Midbrain (tissue), 1 donor: ENCODE measurements around the gene PRC1.
"Not testable (repeated sequence)": the region's sequence is repeated elsewhere in the genome, so short reads cannot be mapped to it uniquely, and the experiment has no call there.

ENCODE experiments used
- DNase-seq: peaks from one replicate; lab custom pipeline; 2025; lab: John Stamatoyannopoulos, UW

PRC1 gene

GRCh38 chr15:90934256-90934948, 59.9 kb downstream of the PRC1 start:
- peak; percentile 85 for DNase-seq

DNA sequence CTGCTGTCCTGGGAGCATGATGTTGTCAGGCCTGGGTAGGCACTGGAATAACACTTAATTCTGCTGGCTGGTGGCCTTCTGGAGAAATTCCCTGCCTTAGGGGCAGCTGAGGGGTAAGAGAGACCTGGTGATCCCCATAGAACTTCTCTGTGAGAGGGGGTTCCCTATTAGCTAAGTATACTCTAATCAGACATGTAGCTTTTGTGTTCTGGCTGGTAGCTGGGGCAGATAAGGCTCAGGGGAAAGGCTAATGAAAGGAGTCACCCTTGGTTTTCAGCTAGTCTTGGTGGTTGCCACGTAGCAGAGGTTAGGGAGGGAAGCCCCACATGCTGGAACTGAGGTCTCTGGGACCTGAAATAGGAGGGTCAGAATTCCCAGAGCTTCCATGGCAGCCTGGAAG, 61.0 kb downstream of the PRC1 start:
- DNase-seq: no peak

- no peak for DNase-seq
These were observed 61.7 kb downstream of the PRC1 start for GRCh38 chr15:90932660-90932991.

GRCh38 chr15:90931828-90932659, 62.3 kb downstream of the PRC1 start, which contains the start of gene HDDC3:
TSS of gene HDDC3 (minus strand) at chr15:90932549. CDS start at chr15:90932540, 9 bp downstream.
- peak; percentile 91 for DNase-seq

DNA sequence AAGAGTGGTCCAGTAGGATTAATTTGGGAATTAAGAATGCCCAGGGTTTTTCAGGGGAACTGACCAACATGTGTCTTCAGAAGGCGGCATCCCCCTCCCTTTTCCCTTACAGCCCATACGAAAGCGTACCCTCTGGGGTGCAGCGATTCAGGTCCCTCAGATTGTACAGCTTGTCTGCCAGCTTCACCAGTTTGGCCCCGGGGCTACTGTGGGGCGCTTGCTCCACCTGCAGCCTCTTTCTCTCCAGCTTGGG, 62.8 kb downstream of the PRC1 start:
- DNase-seq: peak; percentile 7

DNA sequence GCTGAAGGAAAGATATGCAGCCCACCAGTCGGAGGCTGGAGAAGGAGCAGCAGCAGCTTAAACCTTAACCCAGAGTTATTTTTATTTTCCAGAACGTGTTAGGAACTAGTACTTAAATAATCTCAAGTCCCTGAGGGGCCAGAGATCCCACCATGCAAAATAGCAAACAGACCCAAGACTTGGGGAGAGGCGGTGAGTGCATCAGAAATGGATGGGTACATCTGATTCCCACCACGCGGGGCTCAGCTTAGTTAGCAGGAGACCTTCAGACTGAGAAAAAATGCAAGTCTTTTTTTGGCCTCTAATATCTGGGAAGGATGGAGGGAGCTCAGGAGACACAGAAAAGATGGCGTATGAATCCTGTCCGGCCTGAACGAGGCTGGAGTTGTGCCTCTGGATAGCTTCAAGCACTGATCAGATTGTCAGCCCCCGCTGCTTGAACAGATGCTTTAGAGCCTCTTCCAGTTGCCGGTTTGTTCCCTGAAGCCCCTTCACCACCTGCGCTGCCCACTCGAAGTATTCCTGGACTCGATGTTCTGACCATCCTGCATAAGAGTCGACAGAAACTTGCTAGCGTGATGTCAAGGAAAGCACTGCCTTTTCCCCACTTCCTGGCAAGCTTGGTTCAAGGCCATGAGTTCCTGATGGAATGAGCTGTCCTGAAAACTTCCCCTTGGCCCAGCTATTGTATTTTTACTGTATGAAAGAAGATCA, 63.3 kb downstream of the PRC1 start:
- DNase-seq: no peak

DNA sequence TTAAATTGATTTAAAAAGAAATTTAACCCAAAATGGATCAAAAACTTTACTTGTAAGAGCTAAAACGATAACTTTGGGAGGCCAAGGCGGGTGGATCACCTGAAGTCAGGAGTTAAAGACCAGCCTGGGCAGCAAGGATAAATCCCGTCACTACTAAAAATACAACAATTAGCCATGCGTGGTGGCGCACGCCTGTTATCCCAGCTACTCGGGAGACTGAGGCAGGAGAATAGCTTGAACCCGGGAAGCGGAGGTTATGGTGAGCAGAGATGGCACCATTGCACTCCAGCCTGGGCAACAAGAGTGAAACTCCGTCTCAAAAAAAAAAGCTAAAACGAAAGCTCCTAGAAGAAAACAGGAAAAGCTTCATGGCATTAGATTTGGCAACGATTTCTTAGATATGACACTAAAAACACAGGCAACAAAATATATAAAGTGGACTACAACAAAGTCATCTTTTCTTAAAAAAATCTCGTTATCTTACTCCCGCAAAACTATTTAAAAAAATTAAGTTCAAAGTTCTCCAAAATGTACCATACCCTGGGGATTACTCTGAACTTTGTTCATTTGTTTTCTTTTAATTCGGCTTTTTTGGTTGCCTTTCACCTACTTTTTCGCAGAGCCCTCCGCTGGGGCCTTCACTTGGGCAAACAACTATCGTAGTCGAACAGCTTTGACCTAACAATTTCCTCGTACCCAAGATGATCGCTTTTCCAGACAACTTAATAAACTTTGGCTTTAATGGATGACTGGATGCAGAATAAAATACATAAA, 64.9 kb downstream of the PRC1 start:
- DNase-seq: no peak

DNA sequence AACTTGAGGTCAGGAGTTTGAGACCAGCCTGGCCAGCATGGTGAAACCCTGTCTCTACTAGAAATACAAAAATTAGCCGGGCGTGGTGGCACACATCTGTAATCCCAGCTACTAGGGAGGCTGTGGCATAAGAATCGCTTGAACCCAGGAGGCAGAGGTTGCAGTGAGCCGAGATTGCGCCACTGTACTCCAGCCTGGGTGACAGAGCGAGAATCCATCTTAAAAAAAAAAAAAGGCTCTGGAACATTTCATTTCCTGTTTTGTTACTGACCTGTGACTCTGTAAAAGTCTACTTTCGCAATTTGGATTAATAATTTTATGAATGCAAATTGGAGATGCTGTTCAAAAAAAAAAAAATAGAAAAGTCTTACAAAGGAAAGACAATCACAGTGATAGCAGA, 66.2 kb downstream of the PRC1 start:
- DNase-seq: not testable (repeated sequence)

DNA sequence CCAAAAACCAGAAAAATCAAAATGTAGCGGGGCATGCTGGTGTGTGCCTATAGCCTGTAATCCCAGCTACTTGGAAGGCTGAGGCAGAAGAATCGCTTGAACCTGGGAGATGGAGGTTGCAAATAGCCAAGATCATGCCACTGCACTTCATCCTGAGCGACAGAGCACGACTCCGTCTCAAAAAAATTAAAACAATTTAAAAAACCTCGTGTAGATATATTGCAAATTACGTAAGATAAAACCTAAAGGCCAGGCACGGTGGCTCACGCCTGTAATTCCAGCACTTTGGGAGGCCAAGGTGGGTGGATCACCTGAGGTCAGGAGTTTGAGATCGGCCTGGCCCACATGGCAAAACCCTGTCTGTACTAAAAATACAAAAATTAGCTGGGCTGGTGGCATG, 67.6 kb downstream of the PRC1 start:
- not testable (repeated sequence) for DNase-seq

- DNase-seq: no peak
These were observed 70.0 kb downstream of the PRC1 start for GRCh38 chr15:90924375-90924774.

- not testable (repeated sequence) for DNase-seq
These were observed 71.5 kb downstream of the PRC1 start for GRCh38 chr15:90922712-90923322.

DNA sequence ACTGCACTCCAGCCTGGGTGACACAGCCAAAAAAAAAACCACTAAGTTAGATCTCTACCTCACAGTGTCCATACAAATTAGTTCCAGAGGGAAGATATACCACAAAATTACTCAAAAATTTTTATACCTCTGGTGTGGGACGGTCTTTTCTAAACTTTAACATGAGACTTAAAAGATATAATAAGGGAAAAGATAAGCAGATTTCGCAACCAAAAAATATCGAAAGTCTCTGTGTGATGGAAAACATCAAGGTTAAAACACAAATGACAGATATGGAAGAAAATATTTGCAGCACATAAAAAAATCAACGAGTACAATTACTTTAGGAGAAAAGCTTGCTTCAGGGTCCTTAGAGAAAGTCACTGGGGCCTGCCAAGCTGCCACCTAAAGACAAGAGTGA, 72.4 kb downstream of the PRC1 start:
- no peak for DNase-seq

GRCh38 chr15:90918835-90919234, 75.5 kb downstream of the PRC1 start:
- DNase-seq: no peak

DNA sequence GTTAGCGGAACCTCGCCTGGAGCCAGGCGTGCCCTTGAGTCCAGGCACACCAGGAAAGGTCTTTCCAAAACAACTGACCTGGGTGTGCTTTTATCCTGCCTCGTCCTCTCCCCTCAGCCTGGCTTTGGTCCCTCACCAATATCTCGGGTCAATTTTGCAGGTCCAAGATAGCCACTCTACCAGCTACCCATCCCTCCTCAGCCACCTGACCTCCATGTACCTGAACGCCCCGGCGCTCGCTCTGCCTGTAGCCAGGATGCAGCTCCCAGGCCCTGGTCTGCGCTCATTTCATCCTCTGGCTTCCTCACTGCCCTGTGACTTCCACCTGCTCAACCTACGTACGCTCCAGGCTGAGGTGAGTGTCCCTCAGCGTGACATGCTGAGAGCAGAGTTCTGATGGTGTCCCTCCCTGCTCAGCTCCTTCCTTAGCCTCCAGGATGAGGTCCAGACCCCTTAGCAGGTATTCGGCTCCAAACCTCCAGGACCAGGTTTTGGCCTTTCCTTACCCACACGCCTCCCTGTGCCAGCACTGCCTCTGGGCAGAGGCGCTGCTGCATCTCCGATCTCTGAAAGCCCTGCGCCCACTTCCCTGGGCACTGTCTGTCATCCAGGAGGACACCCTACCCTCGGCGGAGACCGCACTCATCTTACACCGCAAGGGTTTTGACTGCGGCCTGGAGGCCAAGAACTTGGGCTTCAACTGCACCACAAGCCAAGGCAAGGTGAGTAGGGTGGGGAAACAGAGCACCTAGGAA, 76.1 kb downstream of the PRC1 start:
- no peak for DNase-seq

- DNase-seq: no peak
These were observed 76.8 kb downstream of the PRC1 start for GRCh38 chr15:90917569-90917968.

- no peak for DNase-seq
These were observed 77.9 kb downstream of the PRC1 start for GRCh38 chr15:90916461-90916860.
